Bronchial epithelial cell (primary cell): ENCODE measurements around the gene SPAG9. TPM values are rescaled to one million over a fixed set of nuclear protein-coding genes. Genes with fewer than 3 reads are reported as not detected.

Experiments used
- DNase-seq: peaks from one replicate; pipeline ENCODE4 v3.0.0-alpha.2; 2010; ENCODE audit warnings: low read depth
- FAIRE-seq: peaks from 2 replicates; lab custom pipeline; 2011; peaks lifted over from hg19 to GRCh38; lab: Jason Lieb, UNC
- H3K27me3 ChIP-seq: 2 replicates; pipeline ENCODE4 v1.5.1; 2011; ENCODE audit warnings: low read length; ENCODE audit not compliant: control insufficient read depth, insufficient read depth
- H3K36me3 ChIP-seq: 2 replicates; pipeline ENCODE4 v1.5.1; 2011; ENCODE audit warnings: low read length; ENCODE audit not compliant: control insufficient read depth, insufficient read depth
- H3K4me3 ChIP-seq: 2 replicates; pipeline ENCODE4 v1.5.1; 2011; ENCODE audit warnings: mild to moderate bottlenecking, low read depth, low read length, control low read depth
- CTCF ChIP-seq: IDR thresholded peaks from 2 replicates; pipeline ENCODE4 v1.5.1; 2011; ENCODE audit warnings: mild to moderate bottlenecking, moderate library complexity, low read length, control low read depth, inconsistent platforms; ENCODE audit not compliant: insufficient read depth, severe bottlenecking
- total RNA-seq: library from RNA; depleted of rRNA; stranded (reverse); fragments of >200 nt; gene quantifications from 2 replicates; pipeline ENCODE4 v1.2.1, GENCODE V29; 2014

Gene SPAG9
- total RNA-seq, 1 donor from 2014 or later = 85.0 TPM

GRCh38 chr17:50934672-50935220, 185.9 kb downstream of the SPAG9 start:
- FAIRE-seq = no peak
- no peaks in the 10 kb centered on the region for H3K36me3 ChIP-seq
- no peak overlapping the region for H3K4me3 ChIP-seq
- DNase-seq = no peak
- H3K27me3 ChIP-seq = no peaks in the 10 kb centered on the region
- TF ChIP-seq CTCF = no peak

- Histone ChIP-seq H3K27me3 (no peaks in the 10 kb centered on the region), H3K4me3 (no peak overlapping the region), H3K36me3 (no peaks in the 10 kb centered on the region)
- TF ChIP-seq CTCF = no peak
- DNase-seq = no peak
- FAIRE-seq = no peak
Observed at GRCh38 chr17:50934161-50934560, 186.5 kb downstream of the SPAG9 start.

GRCh38 chr17:50931144-50931908, 189.3 kb downstream of the SPAG9 start:
- no peak for FAIRE-seq
- TF ChIP-seq CTCF = no peak
- peak; percentile 63 for DNase-seq
- Histone ChIP-seq H3K36me3 (no peaks in the 10 kb centered on the region), H3K4me3 (peak overlapping the region; percentile 30), H3K27me3 (no peaks in the 10 kb centered on the region)

GRCh38 chr17:50928646-50929045, 192.0 kb downstream of the SPAG9 start:
- H3K36me3 ChIP-seq = no peaks in the 10 kb centered on the region
- no peaks in the 10 kb centered on the region for H3K27me3 ChIP-seq
- H3K4me3 ChIP-seq = no peak overlapping the region
- DNase-seq = no peak
- TF ChIP-seq CTCF = no peak
- no peak for FAIRE-seq

- no peak for FAIRE-seq
- Histone ChIP-seq H3K27me3 (no peaks in the 10 kb centered on the region), H3K4me3 (no peak overlapping the region), H3K36me3 (no peaks in the 10 kb centered on the region)
- no peak for TF ChIP-seq CTCF
- no peak for DNase-seq
Observed at GRCh38 chr17:50927287-50927686, 193.4 kb downstream of the SPAG9 start.
